Measurements from ENCODE around the gene SLC36A3. TPM values are rescaled to one million over a fixed set of nuclear protein-coding genes. Genes with fewer than 3 reads are reported as not detected.

SLC36A3 gene
- total RNA-seq, 1 experiment from 2014 or later, result not detected

DNA sequence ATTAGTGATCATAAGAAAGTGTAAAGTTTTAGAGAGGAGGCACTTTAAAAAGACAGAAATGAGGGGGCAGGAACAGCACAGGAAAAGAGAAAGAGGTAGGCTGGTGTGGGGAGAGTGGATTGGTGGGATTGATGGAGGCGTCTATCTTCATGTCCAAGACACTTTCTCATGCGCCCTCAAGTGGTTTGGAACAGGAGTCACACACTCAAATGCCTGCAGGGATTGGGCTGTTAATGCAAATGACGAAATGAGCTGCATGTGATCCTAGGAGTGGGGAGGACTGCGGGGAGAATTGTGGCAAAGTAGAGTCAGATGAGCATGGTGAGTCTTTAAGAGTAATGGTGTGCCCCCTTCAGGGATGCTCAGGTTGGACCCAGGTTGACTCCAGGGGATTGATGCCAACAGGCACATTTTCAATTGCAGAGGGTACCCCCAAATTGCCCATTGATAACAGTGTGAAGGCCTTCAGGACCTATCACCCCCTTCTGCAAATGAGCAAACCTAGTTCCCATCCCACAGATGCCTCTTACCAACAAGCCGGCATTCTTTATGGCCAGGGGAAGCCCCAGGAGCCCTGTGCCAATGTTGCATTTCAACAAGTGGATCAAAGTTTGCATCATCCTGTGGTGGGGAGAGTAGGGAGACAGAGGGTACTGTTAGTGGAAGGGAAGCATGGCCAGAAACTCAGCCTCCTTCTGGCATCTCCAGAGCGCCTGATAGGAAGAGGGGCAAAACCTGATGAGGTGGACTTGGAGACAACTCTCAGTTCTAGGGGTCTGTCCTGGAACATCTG, 5.3 kb downstream of the SLC36A3 start:
- peak; percentile 65 for DNase-seq (ENCODE audit: low read depth)

DNA sequence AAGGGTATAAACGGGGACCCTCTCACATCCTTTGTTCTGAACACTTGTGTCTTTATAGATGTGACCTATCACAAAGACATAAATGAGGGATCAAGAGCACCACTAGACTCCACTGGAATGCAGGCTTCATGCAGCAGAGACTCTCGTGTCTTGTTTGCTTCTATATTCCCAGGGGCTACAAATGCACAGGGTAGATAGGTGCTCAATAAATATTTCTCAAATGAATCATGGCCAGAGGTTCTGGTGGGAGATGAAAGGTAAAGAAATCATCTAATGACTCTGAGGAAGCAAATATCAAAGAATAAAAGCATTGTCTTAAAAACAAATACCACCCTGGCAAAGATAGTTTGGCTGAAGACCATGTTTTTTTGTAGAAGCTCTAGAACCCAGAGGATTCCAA, 6.6 kb downstream of the SLC36A3 start:
- no peak for DNase-seq (ENCODE audit: low read depth)

DNA sequence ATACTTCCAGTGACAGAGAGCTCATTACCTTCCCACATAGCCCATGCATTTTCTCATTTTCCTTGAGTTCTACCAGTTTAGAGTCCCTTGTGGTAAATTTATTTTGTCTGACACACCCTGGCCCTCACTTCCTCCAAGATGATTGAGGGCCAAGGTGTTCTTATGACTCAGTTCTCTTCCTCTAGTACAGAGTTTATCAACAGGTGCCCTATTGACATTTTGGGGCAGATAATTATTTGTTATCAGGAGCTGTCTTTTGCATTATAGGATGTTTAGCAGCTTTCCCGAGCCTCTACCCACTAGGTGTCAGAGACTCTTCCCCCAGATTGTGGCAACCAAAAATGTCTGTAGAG, 7.1 kb downstream of the SLC36A3 start:
- no peak for DNase-seq (ENCODE audit: low read depth)

DNA sequence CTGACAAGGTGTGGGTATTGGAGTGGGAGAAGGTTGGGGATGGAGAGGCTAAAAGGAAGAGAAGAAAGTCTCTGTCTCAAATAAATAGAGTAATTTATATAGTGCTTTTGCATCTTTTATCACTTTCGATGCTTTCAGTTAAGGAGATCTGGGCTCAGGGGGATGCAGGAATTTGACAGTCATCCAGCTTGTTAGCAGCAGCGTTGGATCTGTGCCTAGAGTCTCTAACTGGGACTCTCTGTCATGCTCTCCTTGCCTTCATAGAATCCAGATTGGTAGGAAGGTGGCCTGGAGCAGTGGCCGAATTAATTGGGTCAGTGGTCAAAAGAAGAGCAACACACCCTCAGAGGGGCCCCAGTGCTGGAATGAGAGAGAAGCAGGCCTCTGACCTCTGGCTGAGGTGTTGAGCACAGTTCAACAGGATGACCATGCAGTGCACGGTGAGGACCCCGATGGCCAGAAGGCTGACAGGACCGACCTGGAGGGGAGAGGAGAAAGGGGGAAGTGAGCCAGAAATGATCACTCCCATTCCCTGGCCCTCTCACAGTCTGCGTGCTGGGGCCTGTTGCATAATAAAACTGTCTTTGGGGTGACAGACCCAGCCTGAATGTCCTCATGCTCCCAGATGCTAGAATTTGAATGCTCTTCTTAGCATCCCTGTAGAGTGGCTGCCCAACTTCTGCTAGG, 7.6 kb downstream of the SLC36A3 start:
- no peak for DNase-seq (ENCODE audit: low read depth)

DNA sequence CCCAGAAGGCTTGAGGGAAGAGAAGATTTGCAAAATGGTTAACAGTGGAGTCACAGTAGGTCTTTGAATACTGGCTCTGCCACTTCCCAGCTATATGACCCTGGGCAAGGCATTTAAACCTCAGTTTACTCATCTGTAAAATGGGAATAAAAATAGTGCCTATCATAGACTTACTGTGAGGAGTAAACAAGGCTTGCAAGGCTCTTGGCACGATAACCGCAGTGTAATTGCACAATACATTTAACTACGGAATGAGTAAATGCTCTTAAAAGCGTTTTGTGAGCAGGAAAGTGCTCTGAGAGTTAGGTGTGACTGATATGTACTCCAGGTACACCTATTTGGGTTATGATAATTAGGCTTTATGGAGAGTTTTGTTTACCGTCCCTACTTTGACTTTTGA, 8.4 kb downstream of the SLC36A3 start:
- DNase-seq (ENCODE audit: low read depth), result no peak

DNA sequence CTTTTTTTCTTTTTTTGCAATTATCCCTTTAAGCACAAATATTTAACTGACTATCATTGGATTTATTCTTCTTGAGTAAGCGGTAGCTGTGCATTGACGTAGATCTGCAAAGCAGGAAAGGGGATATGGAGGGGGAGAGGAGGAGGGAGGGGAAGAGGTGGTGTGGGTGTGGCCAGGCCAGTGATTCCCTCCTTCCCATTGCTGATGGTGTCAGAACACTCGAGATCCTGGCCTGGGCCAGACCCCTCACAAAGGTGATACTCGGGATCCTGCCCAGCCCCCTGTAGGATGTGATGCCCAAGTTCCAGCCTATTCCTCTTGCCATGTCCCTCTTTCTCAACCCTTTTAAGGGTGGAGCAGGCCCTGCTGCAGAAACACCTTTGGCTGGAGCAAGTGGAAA, 9.9 kb downstream of the SLC36A3 start:
- DNase-seq (ENCODE audit: low read depth), result no peak

DNA sequence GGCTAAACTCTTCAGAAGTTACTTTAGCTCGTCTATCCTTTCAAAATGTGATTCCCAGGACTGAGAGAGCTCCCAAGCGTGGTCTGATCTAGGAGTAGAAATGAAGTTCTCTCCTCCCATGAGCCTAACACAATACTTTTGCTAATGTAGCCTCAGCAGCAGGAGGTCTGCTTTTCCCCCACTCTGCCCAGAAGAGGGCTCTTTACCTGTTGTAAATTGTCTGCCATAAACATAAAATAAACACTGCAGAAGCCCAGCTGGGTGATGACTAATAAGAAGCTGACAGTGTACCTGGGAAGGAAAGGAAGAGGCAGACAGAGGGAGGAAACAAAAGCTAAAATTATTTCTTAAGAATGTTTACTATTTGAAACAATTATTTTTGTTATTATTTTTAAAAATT, 15.4 kb downstream of the SLC36A3 start:
- no peak for DNase-seq (ENCODE audit: low read depth)

DNA sequence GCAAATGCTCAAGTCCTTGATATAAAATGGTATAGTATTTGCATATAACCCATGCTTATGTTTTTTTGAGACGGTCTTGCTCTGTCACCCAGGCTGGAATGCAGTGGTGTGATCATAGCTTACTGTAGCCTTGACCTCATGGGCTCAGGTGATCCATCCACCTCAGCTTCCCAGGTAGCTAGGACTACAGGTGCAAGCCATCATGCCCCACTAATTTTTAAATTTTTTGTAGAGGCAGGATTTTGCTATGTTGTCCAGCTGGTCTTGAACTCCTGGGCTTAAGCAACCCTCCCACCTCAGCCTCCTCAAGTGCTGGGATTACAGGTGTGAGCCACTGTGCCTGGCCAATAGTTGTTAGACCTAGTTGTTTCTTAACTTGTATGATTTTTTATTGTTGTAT, 17.3 kb downstream of the SLC36A3 start:
- no peak for DNase-seq (ENCODE audit: low read depth)

DNA sequence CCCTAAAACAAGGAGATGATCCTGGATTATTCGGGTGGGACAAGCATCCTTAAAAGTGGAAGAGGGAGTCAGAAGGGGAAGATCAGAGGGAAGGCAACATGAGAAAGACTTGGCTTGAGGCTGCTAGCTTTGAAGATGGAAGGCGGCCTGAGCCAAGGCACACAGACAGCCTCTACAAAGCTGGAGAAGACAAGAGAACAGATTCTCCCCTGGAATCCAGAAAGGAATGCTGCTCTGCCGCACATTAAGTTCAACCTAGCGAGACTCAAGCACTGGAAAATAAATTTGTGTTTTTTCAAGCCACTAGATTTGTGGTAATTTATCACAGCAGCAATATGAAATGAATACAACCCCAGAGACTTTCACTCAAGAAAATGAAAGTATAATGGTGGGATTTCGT, 17.9 kb downstream of the SLC36A3 start:
- DNase-seq (ENCODE audit: low read depth), result no peak

DNA sequence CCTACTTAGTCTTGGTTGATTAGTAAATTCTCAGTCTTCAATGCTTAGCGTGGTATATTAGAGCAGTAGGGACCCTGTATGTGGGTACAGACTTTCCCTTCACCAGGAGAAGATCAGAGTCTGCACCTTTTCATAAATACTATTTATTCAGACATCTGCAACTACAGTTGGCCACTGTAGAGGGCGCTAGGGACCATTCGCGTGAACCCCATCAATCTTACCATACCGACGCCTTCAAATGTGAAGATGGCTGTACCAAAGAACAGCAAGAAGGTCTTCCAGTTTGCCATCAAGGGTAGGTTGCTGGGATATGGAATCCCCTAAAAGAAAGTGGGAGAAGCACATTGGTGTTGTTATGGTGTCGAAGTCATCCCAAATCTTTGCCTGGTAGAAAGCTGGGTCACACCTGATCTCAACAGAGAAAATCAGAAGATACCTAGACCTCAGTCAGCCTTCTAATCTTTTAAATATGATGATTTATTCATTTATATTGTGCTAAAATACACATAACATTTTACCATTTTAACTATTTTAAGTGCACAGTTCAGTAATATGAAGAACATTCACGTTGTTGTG, 19.1 kb downstream of the SLC36A3 start:
- DNase-seq (ENCODE audit: low read depth), result no peak

DNA sequence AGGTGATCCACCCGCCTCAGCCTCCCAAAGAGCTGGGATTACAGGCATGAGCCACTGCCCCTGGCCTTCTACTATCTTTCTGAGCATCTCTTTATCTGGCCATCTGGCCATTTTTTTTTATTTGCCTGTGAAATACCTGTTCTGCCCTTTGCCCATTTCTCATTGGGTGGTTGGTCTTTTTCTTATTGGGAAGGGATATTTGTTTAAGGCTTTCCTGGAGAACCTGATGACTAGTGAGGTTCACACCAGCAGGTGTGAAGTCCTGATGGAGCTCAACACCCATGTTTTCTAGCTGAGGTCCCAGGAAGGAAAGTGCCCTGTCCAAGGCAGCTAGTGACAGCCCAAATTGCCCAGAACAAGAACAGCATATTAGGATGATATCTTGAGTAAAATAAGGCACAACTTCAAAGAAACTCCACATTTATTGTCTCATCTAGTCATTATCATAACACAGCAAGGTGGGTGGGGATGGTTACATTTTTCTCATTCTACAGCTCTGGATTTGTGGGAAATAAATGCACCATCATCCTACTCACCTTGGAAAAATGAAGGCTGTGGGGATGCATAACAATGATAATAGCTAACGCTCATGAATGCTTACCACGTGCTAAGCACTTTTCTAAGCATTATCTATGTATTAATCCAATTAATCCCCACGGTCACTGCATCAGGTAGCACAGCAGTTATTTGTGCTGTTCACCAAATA, 20.3 kb downstream of the SLC36A3 start:
- no peak for DNase-seq (ENCODE audit: low read depth)

DNA sequence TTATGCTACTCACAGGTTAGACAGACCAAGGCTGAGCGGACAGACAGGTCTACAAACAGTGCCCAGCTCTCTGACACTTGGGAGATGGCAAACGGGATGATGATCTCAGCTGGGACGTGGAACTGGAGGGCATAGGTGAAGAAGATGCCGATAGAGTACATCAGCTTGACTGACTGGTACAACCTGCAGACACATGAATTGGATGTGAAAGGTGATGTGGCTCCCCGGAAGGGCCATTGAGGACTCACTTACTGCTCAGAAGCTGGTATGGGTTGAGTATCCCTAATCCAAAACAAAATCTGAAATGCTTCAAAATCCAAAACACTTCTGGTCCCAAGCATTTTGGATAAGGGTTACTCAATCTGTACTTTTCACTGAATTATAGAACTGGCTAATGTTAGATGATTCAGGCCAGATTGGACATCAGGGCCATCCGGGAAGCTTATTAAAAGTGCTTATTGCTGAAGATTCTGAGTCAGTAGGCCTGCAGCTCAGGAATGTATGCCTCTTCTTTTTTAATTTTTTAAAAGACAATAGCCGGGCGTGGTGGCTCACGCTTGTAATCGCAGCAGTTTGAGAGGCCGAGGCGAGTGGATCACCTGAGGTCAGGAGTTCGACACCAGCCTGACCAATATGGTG, 22.4 kb downstream of the SLC36A3 start:
- DNase-seq (ENCODE audit: low read depth), result no peak

DNA sequence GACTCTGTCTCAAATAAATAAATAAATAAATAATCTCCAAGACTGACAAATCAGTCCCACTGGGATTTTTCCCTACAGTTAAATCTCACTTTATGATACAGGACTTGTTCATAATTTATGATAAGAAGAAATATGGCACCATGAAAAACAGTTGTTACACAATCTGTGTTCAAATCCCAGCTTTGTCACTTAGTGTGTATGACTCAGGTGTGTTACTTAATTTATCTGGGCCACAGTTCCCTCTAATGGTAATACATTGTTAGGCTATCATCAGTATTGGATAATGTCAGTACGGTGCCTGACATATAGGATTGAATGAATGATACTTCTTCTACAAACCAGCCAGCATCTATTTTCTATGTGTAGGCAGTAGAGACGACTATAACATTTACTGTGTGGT, 23.1 kb downstream of the SLC36A3 start:
- no peak for DNase-seq (ENCODE audit: low read depth)

DNA sequence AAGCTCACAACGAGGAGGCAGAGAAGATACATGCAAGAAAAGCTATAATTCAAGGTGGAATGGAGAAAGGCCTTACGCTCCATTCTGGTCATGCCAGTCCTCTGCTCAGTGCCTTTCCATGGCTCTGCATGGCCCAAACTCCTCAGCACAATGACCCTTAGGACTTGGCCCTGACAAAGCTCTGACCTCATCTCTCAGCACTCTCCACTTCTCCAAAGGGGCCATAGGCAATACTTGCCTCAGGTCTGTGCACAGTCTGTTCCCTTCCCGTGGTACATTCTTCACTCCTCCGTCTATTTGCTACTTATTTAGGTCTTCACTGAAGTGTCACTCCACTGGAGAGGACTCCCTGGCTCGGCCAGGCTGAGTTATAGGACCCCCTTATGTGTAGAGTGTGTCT, 24.7 kb downstream of the SLC36A3 start:
- DNase-seq (ENCODE audit: low read depth), result no peak

DNA sequence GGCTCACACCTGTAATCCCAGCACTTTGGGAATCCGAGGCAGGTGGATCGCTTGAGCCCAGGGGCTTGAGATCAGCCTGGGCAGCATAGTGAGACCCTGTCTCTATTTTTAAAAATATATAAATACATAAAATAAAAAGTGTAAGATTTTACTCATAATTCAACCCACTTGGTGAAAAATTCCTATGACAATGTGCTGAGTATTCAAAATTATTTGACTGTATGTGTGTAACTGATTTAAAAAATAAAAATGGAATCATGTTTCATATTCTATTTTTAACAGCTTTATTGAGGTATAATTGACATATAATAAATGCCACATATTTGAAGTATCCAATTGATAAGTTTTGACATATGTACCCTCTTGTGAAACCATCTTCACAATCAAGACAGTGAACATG, 27.8 kb downstream of the SLC36A3 start:
- DNase-seq (ENCODE audit: low read depth), result no peak

DNA sequence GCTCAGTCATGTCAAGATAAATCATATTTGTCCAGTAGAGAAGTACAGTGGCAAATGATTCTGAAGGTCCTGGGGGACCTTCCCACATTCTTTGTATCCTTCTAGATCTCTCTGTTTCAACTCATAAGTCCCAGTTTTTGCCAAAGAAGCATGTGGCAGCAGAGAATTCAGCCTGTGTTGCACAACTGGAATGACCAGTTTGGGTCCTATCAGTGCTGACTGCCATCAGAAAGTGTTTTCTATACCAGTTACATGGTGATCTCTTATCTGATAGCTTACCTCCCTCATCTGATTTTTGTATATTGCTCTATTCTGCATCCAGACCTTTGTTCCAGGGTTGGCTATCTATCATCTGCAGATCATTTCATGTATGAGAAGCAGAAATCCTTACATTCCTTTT, 28.9 kb downstream of the SLC36A3 start:
- DNase-seq (ENCODE audit: low read depth), result no peak

DNA sequence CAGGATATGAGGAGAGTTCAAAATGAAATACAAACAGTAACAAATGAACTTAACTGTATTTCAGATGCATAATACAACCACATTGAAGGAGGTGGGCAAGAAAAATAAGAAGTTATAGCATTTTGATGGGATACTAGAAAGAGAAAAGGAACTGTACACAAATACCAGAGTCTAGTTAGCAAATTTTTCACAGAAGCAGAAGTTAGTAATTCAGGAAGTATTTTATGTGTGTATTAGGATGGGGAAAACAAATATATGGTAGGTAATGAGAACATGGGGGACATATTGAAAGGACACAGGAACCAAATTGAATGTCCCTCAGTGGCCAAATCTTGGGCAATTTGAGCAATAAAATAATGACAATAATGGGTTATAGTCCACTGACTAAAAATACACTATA, 32.2 kb downstream of the SLC36A3 start:
- DNase-seq (ENCODE audit: low read depth), result no peak

DNA sequence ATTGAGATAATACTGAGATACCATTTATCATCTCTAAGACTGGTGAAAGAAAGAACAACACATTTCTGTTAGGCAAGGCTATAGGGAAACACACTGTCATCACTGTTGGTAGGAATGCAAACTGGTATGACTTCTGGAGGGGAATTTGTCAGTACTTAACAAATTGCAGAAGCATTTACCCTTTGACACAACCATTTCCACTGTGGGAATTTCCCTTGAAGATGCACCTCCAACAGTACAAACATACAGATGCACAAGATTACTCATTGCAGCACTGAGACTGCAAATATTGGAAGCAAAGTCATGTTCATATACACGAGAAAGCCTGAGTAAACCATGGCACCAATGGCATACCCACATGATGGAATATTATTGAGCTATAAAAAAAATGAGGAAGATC, 33.0 kb downstream of the SLC36A3 start:
- DNase-seq (ENCODE audit: low read depth), result peak; percentile 11

DNA sequence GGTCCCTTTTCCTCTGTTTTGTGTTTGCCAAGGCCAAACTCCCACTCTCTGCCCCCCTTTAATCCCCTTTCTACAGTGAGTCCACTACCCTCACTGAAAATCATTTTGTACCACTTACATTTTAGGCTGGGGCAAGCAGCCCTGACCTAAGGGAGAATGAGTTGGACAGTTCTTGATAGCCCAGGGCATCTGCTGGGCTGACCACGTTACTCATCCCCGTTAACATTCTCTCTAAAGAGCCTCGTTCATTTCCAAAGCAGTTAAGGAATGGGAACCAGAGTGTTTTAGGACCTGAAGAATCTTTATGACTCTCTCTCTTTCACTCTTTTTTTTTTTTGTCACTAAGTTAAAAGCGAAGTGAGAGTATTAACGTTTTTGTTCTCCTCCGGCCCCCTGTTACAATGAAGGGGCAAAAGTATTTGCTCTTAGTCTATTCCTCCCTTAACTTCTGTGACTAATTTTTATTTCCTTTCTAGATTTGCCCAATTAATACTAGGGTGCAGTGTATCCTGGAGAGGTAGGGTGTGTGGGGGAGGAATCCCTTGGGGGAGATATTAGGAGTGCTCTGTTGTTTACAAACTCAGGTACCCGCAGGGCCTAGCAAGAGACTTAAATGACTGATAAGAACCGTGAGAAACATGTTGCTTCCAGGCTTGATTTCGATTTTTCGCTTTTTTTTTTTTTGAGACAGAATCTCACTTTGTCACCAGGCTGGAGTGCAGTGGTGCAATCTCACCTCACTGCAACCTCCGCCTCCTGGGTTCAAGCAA, 35.9 kb downstream of the SLC36A3 start:
- DNase-seq (ENCODE audit: low read depth), result peak; percentile 2

DNA sequence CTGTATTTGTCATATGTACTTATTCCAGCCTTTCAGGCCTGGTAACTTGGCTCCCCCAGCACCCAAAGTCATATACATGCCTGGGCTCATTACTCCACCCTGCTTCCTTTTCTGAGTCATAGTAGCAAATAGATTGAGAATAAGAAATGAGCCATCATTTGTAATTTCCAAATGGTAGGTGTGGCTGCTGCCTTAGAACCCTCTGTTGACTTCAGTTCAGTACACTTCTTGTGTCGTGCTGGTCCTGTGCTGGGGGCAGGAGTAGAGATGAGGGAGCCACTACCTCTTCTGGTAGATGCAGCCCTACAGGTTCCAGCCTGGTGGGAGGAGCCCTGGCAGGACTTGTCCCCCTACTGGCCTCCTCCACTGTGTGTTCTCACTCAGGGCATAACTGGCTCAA, 39.5 kb downstream of the SLC36A3 start:
- peak; percentile 25 for DNase-seq (ENCODE audit: low read depth)

DNA sequence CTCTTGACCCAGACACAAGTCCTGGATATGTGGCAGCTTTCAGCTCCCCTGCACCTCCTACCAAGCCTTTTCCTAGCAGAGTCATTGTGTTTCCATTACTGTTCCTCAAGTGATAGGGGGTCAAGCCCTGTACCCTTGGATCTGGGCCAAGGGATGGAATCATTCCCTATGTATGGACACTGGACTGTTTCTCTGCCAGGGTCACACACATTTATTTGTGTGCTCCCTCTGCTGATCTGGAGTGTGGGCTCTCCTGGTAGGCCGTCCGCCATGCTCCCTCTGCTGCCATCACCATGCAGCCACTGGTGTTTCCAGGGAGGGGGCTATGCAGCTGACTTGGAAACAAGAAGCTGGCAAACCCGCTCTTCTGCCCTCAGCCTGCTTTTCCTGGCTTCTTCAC, 41.0 kb downstream of the SLC36A3 start:
- DNase-seq (ENCODE audit: low read depth), result no peak

Measured in RPMI7951 (cell line).